Omental fat pad (tissue), 4 donors: ENCODE data around the gene G6PD. TPM values are rescaled to one million over a fixed set of nuclear protein-coding genes. Genes with fewer than 3 reads are reported as not detected.

Experiments used
- ATAC-seq: fragments of 150-250 bp; one replicate; pipeline ENCODE4 v1.9.1; 2016; ENCODE audit warnings: mild to moderate bottlenecking, moderate library complexity; ENCODE audit not compliant: low FRiP score
- DNase-seq: peaks from one replicate; pipeline ENCODE4 v3.0.0-alpha.2; 2019; ENCODE audit warnings: low spot score
- small RNA-seq: library from RNA; depleted of rRNA; stranded (forward); fragments of <200 nt; gene quantifications from one replicate; pipeline ENCODE3, GENCODE V24; 2016
- total RNA-seq, 4 donors: library from RNA; depleted of rRNA; stranded (reverse); fragments of >200 nt; gene quantifications; one replicate each; pipeline ENCODE4 v1.1.0, GENCODE V29; 2016
- TF ChIP-seq, protein P1 (sequence below), 3 donors: fragments of 450-650 bp; IDR thresholded peaks; one replicate each; pipeline ENCODE4 v1.5.1; 2016 to 2017; ENCODE audit warnings: antibody characterized with exemption in 3 of 3, mild to moderate bottlenecking in 3 of 3, moderate library complexity in 2 of 3

The G6PD gene
- total RNA-seq, 4 donors from 2014 or later, result 42.1 to 76.7 (median 58.5) TPM

DNA sequence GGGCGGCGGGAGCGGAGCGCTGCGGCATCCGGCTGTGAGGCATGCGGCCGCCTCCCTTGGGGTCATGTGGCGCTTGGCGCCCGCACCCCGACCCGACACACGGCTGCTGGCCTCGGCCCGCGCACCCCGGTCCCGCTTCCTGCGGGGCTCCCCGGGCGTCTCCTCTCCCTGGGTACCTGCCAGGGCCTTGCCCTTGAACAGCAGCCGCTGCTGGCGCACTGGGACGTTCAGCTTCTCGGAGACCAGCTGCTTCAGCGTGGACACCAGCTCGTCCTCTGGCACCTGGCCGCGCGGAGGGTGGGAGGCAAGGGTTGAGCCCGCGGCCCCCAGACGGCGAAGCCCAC, 60.6 kb downstream of the G6PD start:
- TF ChIP-seq, protein P1, sequence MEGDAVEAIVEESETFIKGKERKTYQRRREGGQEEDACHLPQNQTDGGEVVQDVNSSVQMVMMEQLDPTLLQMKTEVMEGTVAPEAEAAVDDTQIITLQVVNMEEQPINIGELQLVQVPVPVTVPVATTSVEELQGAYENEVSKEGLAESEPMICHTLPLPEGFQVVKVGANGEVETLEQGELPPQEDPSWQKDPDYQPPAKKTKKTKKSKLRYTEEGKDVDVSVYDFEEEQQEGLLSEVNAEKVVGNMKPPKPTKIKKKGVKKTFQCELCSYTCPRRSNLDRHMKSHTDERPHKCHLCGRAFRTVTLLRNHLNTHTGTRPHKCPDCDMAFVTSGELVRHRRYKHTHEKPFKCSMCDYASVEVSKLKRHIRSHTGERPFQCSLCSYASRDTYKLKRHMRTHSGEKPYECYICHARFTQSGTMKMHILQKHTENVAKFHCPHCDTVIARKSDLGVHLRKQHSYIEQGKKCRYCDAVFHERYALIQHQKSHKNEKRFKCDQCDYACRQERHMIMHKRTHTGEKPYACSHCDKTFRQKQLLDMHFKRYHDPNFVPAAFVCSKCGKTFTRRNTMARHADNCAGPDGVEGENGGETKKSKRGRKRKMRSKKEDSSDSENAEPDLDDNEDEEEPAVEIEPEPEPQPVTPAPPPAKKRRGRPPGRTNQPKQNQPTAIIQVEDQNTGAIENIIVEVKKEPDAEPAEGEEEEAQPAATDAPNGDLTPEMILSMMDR (IDR thresholded peaks at IDR 0.05), result no peak
- ATAC-seq, result no peak
- no peak for DNase-seq

DNA sequence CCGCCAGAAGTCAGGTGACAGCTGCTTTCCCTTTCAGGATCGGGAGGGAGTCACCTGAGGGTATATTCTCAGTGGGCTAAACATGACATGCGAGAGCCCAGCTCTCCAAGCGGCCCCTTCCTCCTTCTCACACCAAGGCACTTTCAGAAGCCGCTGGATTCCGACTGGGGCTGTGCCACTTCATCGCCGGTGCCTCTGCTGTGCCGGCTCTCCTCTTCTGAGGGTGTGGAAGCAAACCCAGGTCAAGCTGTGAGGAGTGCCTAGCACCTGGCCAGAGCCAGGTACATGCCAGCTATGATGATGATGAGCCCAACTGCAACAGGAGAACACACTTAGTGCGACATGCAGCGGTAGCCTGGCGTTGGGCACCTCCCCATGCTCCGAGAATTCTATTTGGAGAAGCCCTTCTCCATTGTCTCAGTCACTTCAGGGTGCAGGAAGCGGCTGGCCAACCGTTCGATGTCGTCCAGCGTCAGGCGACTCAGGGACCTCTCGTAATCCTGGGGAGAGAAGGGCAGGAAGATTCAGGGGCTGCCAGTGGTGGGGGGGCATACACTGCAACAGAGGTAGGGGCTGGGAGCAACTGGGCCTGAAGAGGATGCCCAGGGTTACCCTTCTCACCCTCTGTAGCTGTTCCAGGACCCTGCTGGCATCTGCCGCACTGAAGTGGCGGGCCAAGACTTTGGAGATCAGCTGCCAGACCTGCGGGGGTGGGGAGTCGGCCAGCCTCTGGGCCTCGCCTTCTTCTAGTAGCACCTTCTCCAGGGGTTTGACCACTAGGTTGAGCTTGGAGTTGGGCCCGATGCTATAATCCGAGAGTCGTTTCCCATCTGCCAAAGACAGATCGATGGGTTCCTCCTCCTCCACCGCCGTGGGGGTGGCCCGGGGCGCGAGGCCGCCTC, 61.2 kb downstream of the G6PD start:
- TF ChIP-seq, protein P1 (IDR thresholded peaks at IDR 0.05), result no peak
- DNase-seq (no peak), ATAC-seq (no peak)

DNA sequence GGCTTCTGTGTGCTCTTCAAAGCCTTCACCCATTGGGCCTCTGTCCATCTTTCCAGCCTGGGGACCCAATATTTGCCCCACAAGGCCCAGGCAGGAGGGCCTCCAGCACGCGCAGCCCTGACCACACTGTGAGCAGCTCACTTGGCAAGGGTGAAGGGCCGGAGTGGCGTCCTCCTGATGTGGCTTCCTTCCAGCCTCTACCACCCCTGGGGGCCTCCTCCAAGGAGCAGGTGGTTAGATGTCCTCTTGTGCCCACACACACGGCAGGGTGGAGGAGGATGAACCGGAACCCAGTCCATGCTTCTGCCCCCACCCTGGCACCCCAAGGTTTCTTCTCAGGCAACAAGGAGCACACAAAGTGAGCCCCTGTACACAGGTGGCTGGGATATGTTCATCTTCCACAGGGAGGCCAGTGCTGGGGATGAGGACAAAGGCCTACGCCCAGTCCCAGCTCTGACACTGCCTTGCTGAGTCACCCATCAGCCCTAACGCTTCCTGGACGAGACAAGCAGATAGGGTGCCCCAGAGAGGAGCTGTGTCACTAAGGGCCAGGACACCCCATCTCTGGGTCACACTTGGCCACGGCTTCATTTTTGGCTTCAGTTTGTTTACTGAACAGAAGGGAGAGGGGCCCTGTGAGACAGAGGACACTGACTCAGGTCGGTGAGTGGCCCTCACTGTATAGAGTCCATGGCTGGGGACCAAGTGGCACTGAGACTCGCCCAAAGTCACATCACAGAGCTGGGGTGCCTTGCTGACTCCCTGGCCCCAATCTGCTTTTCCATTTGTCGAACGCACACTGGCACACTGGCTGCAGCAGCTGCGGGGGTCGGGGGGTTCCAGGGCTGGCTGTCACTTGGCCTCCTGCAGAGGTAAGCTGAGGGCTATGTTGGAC, 62.1 kb downstream of the G6PD start:
- no peak for DNase-seq
- no peak for ATAC-seq
- TF ChIP-seq, protein P1 (IDR thresholded peaks at IDR 0.05), result no peak

DNA sequence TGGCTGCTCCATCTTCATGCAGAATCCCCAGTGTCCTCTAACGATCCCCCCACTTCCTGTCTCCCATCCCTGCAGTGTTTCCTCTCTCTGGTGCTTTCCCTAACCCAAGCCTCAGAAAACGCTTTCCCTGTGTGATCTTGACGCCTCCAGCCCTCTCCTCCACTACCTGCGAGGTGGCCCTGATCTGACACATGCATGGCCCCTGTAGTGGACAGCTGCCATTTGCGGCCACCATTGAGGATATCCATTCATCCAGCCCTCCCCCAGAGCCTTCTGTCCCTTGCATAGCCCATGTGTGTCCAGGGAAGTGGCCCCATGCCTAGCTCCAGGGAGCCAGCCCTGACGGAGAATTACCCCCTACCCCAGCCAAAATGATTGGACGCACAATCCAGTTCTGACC, 63.3 kb downstream of the G6PD start:
- TF ChIP-seq, protein P1 (IDR thresholded peaks at IDR 0.05), result no peak
- no peak for ATAC-seq
- no peak for DNase-seq

DNA sequence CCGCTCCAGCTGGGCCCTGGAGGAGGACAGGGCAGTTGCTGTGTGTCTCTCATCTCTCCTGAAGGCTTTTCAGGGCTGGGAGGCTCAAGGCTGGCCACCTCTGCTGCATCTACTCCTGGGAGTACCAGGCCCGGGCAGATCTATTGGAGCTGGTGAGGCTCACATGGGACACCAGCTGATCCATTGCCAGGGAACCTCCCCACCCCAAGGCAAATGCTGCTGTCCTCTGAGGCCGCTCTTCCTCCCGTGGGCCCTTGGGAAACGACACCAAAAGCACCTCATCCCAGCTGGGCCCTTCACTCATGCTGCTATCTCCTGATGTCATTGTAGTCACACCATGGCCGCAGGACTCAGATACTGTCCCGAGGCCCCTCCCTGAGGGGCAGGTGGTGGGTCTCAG, 63.9 kb downstream of the G6PD start:
- DNase-seq (no peak), ATAC-seq (no peak)
- TF ChIP-seq, protein P1 (IDR thresholded peaks at IDR 0.05), result no peak

DNA sequence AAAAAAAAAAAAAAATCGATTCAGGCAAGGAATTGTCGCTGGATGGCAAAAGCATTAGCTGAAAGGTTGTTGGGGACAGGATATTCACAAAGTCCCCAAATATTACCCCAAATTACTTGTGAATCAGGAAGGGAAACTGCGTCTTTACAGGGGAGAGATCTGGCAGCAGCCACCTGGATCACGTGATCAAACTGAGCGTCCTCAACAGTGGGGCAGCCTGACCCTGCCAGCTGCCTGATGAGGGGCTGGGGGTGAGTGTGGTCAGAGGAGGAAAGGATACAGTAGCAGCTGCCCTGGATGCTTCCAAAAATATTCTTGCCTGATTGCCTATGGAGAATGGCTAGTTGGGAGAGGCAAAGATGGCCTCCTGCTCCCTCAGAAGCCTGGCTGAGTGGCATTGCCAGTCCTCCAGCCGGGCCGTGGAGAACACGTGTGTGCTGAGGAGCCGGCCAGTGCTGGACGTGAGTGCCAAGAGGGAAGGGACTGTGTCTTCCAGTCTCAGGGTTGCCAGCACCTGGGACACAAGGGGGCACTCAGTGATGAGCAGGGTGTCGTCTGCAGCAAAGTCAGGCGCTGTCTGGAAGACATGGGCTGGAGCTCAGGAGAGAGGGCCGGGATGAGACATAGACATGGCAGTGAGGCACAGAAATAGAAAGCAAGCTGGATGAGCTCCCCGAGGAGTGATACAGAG, 64.6 kb downstream of the G6PD start:
- no peak for DNase-seq
- ATAC-seq, result no peak

More for the DNA sequence above, 64.6 kb downstream of the G6PD start:
- TF ChIP-seq, protein P1 (IDR thresholded peaks at IDR 0.05), result no peak

Small RNA genes lying within 50 kb of the gene (small RNA-seq; reads per million reads assigned to genes)
- not detected for gene RN7SL697P

Other genes starting within 250 kb of the G6PD start
- gene FLNA, start 172.2 kb downstream of the G6PD start, total RNA-seq, result 1,000 to 10,000 TPM in 1 of 4 donors, 100 to 1,000 TPM in 3; 496 to 1,133 (median 729) TPM
- gene EMD, start 167.6 kb downstream of the G6PD start, total RNA-seq, result 10 to 100 TPM; 25.7 to 61.8 (median 53.2) TPM
- 1,000 to 10,000 TPM; 6,220 to 8,957 (median 7,673) TPM for gene RPL10, start 148.5 kb downstream of the G6PD start, total RNA-seq
- 10 to 100 TPM; 33.4 to 47.3 (median 38.8) TPM for gene DNASE1L1, start 137.6 kb downstream of the G6PD start, total RNA-seq
- gene TAFAZZIN, start 135.3 kb downstream of the G6PD start, total RNA-seq, result 10 to 100 TPM; 20.8 to 76.3 (median 33.1) TPM
- 10 to 100 TPM; 23.8 to 51.8 (median 37.2) TPM for gene ATP6AP1, start 118.2 kb downstream of the G6PD start, total RNA-seq
- gene GDI1, start 109.7 kb downstream of the G6PD start, total RNA-seq, result 100 to 1,000 TPM in 2 of 4 donors, 10 to 100 TPM in 2; 75.3 to 119 (median 96.9) TPM
- 10 to 100 TPM; 49.2 to 83.2 (median 74.9) TPM for gene FAM50A, start 102.7 kb downstream of the G6PD start, total RNA-seq
- 10 to 100 TPM in 2 of 4 donors, 1 to 10 TPM in 2; 9.7 to 16.9 (median 11.3) TPM for gene PLXNA3, start 88.6 kb downstream of the G6PD start, total RNA-seq
- gene LAGE3, start 67.6 kb downstream of the G6PD start, total RNA-seq, result 10 to 100 TPM; 12.0 to 26.6 (median 19.7) TPM
- 10 to 100 TPM; 21.3 to 43.0 (median 34.0) TPM for gene UBL4A, start 60.2 kb downstream of the G6PD start, total RNA-seq
- 10 to 100 TPM; 22.9 to 29.7 (median 26.9) TPM for gene SLC10A3, start 56.2 kb downstream of the G6PD start, total RNA-seq
- gene FAM3A, start 30.6 kb downstream of the G6PD start, total RNA-seq, result 10 to 100 TPM; 27.7 to 58.3 (median 34.7) TPM
- gene IKBKG, start 774 bp upstream of the G6PD start, total RNA-seq, result 10 to 100 TPM in 3 of 4 donors, 1 to 10 TPM in 1; 7.5 to 15.4 (median 12.3) TPM
- not detected for gene CTAG1A, start 38.3 kb upstream of the G6PD start, total RNA-seq
- gene CTAG1B, start 72.4 kb upstream of the G6PD start, total RNA-seq, result not detected
- not detected for gene CTAG2, start 106.7 kb upstream of the G6PD start, total RNA-seq
- 10 to 100 TPM in 3 of 4 donors, 1 to 10 TPM in 1; 4.7 to 22.5 (median 14.8) TPM for gene GAB3, start 204.2 kb upstream of the G6PD start, total RNA-seq
- 100 to 1,000 TPM in 1 of 4 donors, 10 to 100 TPM in 3; 29.8 to 125 (median 35.9) TPM for gene DKC1, start 216.0 kb upstream of the G6PD start, total RNA-seq